Activated naive CD8-positive, alpha-beta T cell treated with anti-CD3 and anti-CD28 coated beads, Interleukin-2, amount 50 U/mL, for 16 hours (primary cell): ENCODE data around the gene TIAM2.
"Not testable (repeated sequence)": the region's sequence is repeated elsewhere in the genome, so short reads cannot be mapped to it uniquely, and the experiment has no call there.

Source experiments
- DNase-seq: peaks from one replicate; pipeline ENCODE4 v3.0.0-alpha.2; 2020; ENCODE audit warnings: low read depth, low spot score

TIAM2 gene

GRCh38 chr6:154995254-154996015 lies at the start of gene TIAM2:
Gene TIAM2, plus strand, starts transcription at chr6:154995315. Its CDS starts 133,909 bp downstream, at chr6:155129224.
- no peak for DNase-seq

- DNase-seq = no peak
Measured at GRCh38 chr6:154950979-154951344, 44.2 kb upstream of the TIAM2 start.

GRCh38 chr6:154951345-154952200 lies 43.5 kb upstream of the TIAM2 start:
- DNase-seq = no peak

GRCh38 chr6:154953644-154954043 lies 41.5 kb upstream of the TIAM2 start:
- DNase-seq = no peak

GRCh38 chr6:154954347-154954746 lies 40.8 kb upstream of the TIAM2 start:
- DNase-seq = no peak

GRCh38 chr6:154956771-154957522 lies 38.2 kb upstream of the TIAM2 start:
- DNase-seq = no peak

GRCh38 chr6:154958469-154958868 lies 36.6 kb upstream of the TIAM2 start:
- no peak for DNase-seq

- DNase-seq = no peak
Measured at GRCh38 chr6:154960299-154960843, 34.7 kb upstream of the TIAM2 start.

GRCh38 chr6:154960854-154961530 lies 34.1 kb upstream of the TIAM2 start:
- no peak for DNase-seq

GRCh38 chr6:154962753-154963152 lies 32.4 kb upstream of the TIAM2 start:
- no peak for DNase-seq

- DNase-seq = not testable (repeated sequence)
Measured at GRCh38 chr6:154966065-154966770, 28.9 kb upstream of the TIAM2 start.

- no peak for DNase-seq
Measured at GRCh38 chr6:154969796-154970195, 25.3 kb upstream of the TIAM2 start.

- DNase-seq = no peak
Measured at GRCh38 chr6:154974485-154975149, 20.5 kb upstream of the TIAM2 start.

- no peak for DNase-seq
Measured at GRCh38 chr6:154977588-154977987, 17.5 kb upstream of the TIAM2 start.

- no peak for DNase-seq
Measured at GRCh38 chr6:154980273-154981078, 14.6 kb upstream of the TIAM2 start.

GRCh38 chr6:154981079-154981870 lies 13.8 kb upstream of the TIAM2 start:
- no peak for DNase-seq

GRCh38 chr6:154984146-154984545 lies 11.0 kb upstream of the TIAM2 start:
- DNase-seq = no peak

GRCh38 chr6:154986787-154987235 lies 8.3 kb upstream of the TIAM2 start:
- DNase-seq = no peak
